OCI-M2 (cell line): ENCODE measurements around the gene MEF2B.

Experiments used
- DNase-seq: peaks from one replicate; lab custom pipeline; 2025; ENCODE audit not compliant: unreplicated experiment; lab: John Stamatoyannopoulos, UW

The MEF2B gene

GRCh38 chr19:19170053-19170872, at the start of gene MEF2B:
Gene MEF2B, minus strand, starts transcription at chr19:19170263. Its CDS starts 19,528 bp downstream, at chr19:19150735.
- no peak for DNase-seq

DNA sequence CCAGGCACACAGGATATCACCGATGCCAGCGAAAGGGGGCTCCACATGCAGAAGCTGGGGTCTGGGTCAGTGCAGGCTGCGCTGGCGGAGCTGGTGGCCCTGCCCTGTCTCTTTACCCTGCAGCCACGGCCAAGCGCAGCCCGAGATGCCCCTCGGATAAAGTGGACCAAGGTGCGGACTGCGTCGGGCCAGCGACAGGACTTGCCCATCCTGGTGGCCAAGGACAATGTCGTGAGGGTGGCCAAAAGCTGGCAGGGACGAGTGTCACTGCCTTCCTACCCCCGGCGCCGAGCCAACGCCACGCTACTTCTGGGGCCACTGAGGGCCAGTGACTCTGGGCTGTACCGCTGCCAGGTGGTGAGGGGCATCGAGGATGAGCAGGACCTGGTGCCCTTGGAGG, 48.8 kb upstream of the MEF2B start:
- no peak for DNase-seq

DNA sequence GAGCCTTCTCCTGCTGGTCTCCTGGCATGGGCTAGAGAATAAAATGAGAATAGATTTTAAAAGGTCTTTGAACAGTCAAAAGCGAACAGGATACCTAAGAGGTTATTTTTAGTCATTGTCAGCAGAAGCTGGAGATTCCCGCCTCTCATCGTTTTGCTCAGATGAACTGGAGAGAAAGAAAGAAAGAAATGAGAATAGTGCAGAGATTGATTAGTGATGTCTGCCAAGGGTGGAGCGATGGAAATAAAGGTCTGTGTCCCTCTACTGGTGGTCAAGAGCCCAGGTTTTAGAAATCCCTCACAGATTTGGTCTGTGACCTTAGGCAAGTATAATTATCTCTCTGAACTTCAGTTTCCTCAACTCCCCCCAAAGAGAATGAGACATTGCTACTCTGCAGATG, 47.0 kb upstream of the MEF2B start:
- no peak for DNase-seq

DNA sequence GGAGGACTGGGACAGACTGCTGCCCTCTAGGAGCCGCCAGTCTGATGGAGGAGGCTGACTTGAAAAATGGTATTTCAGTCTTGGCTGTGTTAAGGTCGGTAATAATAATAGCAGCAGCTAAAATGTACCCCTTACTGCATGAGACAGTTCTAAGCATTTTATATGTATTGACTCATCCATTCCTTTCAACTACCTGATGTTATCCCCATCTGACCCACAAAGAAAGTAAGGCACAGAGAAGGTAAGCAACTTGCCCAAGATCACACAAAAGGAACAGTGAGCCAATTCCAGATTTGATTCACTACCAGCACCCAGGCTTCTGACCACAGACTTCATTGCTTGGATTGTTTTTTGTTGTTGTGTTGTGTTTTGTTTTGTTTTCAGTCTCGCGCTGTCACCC, 45.7 kb upstream of the MEF2B start:
- no peak for DNase-seq

DNA sequence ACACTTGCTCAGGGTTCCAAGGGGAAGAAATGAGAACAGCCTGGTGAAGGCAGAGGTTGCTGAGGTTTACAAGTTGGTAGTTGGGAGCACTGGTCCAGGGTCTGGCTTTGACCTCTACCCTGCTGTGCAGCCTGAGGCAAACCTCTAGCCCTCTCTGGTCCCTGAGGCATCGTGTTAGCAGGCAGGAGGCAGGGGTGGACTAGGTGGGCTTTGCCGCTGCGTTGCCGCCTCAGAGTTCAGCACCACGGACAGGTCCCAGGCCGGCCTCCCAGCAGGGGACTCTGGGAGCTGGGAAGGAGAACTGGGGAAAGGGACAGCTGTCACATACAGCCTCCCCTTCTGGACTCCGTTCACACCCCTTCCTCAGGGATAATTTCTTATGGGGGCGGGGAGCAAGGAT, 44.8 kb upstream of the MEF2B start:
- peak; percentile 31 for DNase-seq

- DNase-seq: no peak
Observed at GRCh38 chr19:19214159-19214490, 44.1 kb upstream of the MEF2B start.

DNA sequence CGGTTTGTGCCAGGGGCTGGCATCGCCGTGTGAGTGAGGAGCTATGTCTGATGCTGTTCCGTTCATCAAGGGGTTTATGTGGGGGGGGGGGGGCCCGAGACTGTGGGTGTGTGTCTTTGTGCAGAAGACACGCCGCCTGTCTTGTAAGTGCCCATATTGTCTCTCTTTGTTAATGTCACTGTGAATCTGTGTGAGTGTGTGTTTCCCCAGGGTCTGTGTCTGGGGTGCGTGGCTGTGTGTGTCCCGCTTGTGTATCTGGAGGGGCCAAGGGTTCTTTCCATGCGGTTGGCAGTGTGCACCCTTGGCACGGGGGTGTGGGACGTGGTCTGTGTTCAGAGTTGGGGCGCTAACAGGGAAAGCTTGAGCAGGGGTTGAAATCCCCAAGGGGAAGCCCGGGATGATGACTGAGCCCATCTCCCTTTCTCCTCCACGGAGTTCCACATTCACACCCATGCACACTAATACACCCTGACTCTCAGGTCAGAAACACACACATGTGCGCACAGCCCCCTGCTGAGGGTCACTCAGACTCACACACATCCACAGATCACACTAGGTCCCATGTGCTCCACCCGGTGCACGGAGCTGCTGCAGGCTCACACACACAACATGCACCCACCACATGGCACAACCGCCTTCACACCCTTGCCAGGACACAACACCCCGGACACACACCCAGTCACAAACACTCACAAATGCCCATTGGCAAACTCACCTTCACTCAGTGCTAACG, 43.5 kb upstream of the MEF2B start:
- DNase-seq: no peak

DNA sequence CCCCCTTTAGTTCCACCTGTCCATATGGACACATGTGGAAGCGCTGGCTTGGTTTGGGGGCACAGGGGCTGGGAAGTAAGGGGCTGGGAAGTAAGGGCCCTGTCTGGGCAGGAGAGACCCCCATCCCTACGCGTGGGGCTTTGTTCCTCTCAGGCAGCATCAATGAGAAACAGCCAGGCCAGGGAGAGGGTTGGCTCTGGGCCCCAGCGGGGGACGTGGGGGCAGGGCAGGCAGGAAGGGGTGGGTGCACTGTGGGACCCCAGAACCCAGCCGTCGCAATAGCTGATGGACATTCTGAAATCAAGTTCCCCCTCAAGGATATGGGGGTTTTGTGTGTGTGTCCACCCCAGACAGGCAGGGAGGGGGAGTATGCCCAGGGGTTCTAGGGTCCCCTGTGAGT, 42.9 kb upstream of the MEF2B start:
- DNase-seq: no peak

- no peak for DNase-seq
Observed at GRCh38 chr19:19211499-19212420, 41.7 kb upstream of the MEF2B start, which contains the start of gene NCAN. Gene NCAN, plus strand, starts transcription at chr19:19211958. Its CDS starts 4,996 bp downstream, at chr19:19216954.

GRCh38 chr19:19209372-19209771, 39.3 kb upstream of the MEF2B start:
- DNase-seq: no peak

- DNase-seq: no peak
Observed at GRCh38 chr19:19207637-19208572, 37.8 kb upstream of the MEF2B start.

DNA sequence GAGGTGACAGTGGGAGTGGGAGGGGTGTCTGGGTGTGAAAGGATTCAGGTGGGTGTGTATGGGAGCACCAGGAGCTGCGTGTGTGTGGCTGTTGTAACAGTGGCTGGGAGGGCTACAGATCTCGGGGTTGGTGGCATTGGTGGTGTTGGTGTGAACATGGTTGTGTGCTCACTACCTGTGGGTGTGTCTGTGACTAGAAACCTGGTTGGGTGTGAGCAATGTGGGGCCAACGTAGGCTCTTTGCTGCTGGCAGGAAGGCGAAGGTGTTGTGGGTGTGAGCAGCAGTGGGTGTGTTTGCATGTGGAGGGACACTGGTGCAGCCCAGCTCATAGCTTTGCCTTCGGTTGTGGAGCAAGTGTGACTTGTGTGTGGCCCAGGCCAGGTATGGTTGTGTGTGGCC, 36.9 kb upstream of the MEF2B start:
- DNase-seq: no peak

DNA sequence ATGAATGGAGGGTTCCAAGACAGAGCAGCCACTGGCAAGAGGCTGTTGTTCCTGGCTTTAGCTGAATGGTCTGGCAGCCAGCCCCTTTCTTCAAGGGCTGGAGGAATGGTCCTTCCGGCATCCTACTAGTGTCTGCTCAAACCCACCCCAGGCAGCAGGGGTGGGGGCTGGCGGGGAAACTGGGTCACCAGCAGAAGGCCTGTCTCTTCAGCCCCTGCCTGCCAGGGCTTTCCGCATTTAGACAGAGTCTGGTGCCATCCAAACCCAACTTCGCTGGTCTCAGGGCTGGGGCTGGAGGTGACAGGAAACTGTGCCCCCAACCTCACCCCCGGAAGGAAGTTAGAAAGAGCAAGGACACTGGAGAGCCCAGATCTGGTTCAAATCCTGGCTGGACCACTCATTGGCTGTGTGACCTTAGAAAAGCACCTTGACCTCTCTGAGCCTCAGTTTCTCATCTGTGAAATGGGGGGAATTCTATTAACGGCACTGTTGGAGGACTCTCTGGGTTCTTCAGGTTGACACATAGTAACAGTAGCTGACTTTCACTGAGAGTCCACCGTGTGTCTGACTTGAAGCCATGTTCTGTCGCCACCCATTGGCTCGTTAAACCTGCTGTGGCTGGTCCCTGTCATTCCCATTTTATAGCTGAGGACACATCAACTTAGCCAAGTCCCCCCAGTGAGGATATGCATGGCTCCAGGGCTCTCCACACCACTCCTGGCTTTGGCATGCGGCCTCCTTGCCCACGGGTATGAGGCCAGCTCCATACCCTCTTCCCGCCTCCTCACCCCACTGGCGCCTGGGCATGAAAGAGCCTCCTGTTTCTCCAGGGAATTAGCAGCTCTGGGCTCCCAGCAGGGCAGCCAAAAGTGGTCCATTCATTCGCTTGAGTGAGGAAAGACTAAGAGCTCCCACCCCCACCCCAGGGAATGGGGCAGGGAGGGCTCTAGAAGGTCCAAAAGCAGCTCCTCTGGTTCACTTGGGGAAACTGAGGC, 35.6 kb upstream of the MEF2B start:
- no peak for DNase-seq

- DNase-seq: no peak
Observed at GRCh38 chr19:19204181-19204580, 34.1 kb upstream of the MEF2B start.

DNA sequence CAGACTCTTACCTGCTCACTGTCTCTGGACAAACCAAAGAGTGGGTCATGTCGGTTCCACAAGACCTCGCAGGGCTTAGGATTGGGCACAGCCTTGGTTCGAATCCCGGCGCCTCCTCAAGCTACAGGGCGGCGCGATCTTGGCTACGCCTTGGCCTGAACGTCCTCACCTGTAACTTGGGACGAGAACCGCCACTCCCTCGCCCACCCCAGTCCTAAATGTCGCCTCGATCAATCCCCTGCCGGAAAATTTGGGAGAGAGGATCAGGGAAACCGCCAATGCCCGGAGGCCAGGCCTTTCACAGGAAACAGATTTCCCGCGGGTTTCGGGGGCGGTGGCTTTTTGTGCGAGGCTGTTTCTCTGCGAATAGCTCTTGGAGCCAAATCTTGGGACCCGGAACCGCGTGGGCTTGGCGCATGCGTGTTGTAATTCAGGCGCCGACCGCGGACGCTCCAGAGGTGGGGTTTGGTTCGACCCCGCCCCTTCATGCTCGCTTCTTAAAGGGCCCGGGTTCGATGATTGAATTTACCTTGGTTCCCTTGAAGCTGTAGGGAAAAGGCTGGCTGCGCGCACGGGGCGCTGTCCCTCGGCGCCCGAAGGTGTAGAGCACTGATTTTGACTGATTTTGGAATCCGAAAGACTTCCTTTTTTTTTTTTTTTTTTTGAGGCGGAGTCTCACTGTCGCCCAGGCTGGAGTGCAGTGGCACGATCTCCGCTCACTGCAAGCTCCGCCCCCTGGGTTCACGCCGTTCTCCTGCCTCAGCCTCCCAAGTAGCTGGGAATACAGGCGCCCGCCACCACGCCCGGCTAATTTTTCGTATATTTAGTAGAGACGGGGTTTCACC, 33.2 kb upstream of the MEF2B start, which contains the start of gene NR2C2AP:
Gene NR2C2AP, minus strand, starts transcription at position 403 of the 845 bp plus-strand sequence. Its CDS starts 354 bp downstream, at position 49.
- DNase-seq: peak; percentile 78

GRCh38 chr19:19202707-19203011, 32.6 kb upstream of the MEF2B start:
- no peak for DNase-seq

GRCh38 chr19:19201697-19202630, 31.9 kb upstream of the MEF2B start:
- DNase-seq: no peak
